HG03565 (cell line): Measurements from ENCODE around the gene FHIP1B.

Experiments used
- ATAC-seq: cut with Tn5 transposase; IDR thresholded peaks from one replicate; pipeline ENCODE4 v1.9.1; 2021; ENCODE audit warnings: mild to moderate bottlenecking, moderate library complexity; ENCODE audit not compliant: unreplicated experiment

Gene FHIP1B

GRCh38 chr11:6240139-6240538 is 5.7 kb upstream of the FHIP1B start:
- ATAC-seq: no peak

DNA sequence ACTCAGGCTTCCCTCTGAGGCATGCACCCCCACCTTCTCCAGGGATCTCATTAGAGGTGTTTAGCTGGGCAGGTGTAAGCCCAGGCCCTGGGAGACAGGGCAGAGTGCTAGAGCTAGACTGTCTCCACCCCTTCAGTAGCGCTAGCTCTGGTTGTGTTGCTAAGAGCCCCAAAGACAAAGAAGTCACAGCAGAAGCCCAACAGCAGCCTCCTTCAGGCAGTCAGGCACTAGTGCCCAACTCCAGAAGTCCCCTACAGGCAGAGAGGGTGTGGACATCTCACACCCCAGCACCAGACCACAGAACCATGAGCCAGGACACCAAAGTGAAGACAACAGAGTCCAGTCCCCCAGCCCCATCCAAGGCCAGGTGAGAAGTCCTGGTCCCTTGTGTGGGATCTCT is 4.5 kb upstream of the FHIP1B start, which contains the start of gene CNGA4:
CNGA4 (plus strand) TSS at position 188 of the 400 bp plus-strand sequence; CDS start at position 306, 118 bp downstream.
- ATAC-seq: no peak

GRCh38 chr11:6237761-6238302 is 3.4 kb upstream of the FHIP1B start:
- no peak for ATAC-seq

GRCh38 chr11:6237266-6237665 is 2.8 kb upstream of the FHIP1B start:
- ATAC-seq: no peak

- ATAC-seq: no peak
These were observed 451 bp downstream of the FHIP1B start for GRCh38 chr11:6233984-6234386.

DNA sequence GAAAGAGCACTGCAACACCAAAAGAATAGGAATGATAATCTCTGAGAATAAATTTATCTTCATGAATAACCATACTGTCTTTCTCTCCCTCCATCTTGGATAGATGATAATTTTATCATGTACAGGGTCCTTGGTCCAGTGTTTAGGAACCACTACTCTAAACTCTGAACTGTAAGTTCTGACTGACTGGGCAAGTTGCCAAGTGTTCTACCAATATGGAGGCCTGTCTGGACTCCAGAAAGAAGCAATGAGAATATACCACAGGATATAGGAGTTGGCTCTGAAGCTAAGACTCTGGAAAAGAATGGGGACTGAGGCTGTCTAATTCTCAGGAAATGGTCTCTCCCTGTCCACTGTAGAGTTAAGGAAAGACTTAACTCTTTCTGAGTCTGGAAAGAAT is 1.5 kb downstream of the FHIP1B start:
- ATAC-seq: no peak

GRCh38 chr11:6229911-6230310 is 4.5 kb downstream of the FHIP1B start:
- ATAC-seq: no peak

- ATAC-seq: no peak
These were observed 5.9 kb downstream of the FHIP1B start for GRCh38 chr11:6228520-6228919.

- ATAC-seq: no peak
These were observed 8.5 kb downstream of the FHIP1B start for GRCh38 chr11:6225896-6226295.

DNA sequence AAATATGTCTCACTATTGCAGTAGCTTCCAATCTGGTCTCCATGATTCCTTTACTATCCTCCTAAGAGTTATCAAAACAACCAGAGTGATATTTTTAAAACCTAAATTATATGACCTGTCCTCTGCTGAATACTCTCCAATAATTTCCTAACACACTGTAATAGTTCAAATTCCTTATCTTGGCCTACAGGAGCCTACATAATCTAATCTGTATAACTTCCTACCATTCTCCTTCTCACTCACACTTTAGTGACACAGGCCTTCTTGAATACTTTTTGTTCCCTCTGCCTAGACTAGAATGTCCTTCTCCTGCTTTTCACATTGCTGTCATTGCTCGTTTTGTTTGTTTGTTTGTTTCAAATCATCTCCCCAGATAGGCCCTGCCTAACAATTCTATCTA is 9.4 kb downstream of the FHIP1B start:
- ATAC-seq: no peak

- no peak for ATAC-seq
These were observed 10.0 kb downstream of the FHIP1B start for GRCh38 chr11:6224421-6224820.

GRCh38 chr11:6223854-6224253 is 10.6 kb downstream of the FHIP1B start:
- ATAC-seq: no peak

DNA sequence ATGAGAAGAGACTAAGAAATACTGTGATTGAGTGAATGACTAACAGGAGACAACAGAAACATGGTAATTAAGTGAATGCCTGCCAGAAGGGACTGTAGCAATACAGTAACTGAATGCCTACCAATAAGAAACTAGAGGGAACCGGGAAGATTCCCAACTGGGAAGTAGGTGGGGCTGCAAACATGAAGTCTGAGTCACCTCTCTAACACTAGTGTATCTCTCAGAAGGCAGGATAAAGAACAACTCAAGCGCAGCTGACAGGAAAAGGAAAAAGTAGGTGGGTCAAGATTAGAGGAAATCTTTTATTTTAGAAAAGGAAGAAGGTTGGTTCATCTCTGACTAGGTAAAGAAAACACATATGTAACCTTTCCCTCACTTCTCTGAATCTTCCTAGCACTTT is 15.1 kb downstream of the FHIP1B start:
- no peak for ATAC-seq

GRCh38 chr11:6217722-6218121 is 16.7 kb downstream of the FHIP1B start:
- ATAC-seq: no peak

- no peak for ATAC-seq
These were observed 17.9 kb downstream of the FHIP1B start for GRCh38 chr11:6216501-6216900.

DNA sequence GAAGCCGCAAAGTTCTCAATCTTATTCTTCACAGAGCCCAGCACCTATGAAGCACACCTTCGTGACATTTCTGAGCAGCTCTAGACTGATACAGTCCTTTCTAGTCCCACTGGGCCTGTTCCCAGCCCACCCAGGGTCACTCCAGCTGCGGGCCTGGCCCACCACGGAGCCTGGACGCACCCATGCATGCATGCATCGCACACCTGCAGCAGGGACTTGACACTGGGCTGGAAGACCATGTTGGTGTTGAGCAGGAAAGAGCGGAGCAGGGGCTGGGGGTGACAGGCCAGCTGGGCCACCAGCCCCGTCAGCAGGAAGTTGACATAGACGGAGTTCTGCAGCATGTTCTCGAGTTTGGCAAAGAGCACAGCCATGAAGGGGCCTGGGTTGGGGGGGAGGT is 19.9 kb downstream of the FHIP1B start:
- ATAC-seq: no peak

DNA sequence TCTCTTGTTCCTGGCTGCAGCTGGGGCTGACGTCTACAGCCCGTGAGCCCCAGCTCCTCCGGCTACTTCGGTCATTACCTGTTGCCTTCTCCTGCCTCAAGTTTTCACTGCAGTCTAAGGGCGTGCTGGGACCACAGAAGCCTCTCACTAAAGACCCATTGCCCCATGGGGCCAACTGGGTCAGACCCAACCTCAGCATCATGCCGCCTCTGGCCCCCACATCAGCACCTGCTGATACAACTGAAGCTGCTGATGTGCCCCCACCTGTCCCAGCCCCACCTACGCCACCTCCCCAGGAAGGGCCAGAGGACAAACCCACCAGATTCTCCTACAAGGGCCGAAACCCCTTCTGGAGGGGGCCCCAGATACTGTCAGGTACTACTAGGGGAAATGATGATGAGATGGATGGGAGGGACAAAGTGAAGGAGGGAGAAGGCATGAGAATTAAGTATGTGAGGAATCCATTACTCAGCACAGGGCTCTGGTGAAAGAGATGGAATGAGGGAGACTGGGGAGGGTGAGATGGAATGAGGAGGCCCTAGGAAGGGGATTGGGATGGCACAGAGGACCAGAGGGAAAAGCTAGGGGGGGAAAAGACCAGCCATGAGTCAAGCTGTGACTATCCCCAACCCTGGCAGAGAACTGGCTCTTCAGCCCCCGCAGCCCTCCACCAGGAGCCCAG is 24.0 kb downstream of the FHIP1B start:
- no peak for ATAC-seq

DNA sequence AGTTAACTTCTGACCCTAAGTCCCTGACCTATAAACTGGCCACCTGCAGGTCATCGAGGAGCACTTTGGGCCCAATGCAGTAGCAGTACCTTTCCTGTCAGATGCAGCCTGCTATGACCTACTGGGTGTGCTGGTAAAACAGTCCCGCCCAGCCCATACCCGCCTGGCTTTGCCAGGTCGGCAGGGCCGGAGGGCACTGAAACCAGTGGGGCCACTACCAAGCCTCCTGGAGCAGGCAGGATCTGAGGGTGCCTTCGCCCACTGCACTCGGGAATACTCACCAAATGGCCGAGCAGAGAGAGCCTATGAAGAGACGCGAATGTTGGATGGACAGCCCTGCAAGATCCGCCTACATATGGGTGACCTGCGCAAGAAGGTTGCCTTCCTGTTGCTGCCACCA is 24.6 kb downstream of the FHIP1B start:
- no peak for ATAC-seq

GRCh38 chr11:6206456-6207180 is 27.8 kb downstream of the FHIP1B start:
- ATAC-seq: no peak

- ATAC-seq: no peak
These were observed 29.1 kb downstream of the FHIP1B start, which contains the start of gene C11orf42 for GRCh38 chr11:6205366-6205765. C11orf42 (plus strand) TSS chr11:6205557; CDS start chr11:6205616, 59 bp downstream.

GRCh38 chr11:6204706-6205105 is 29.7 kb downstream of the FHIP1B start:
- ATAC-seq: no peak

GRCh38 chr11:6203327-6203726 is 31.1 kb downstream of the FHIP1B start:
- peak; percentile 71 for ATAC-seq
